Panc1 (cell line): ENCODE measurements around the gene YIPF1. TPM values are rescaled to one million over a fixed set of nuclear protein-coding genes. Genes with fewer than 3 reads are reported as not detected.

Experiments
- total RNA-seq: library from RNA; stranded (reverse); gene quantifications from one replicate; pipeline ENCODE4 v1.2.1, GENCODE V29; 2021; ENCODE audit not compliant: unreplicated experiment

The YIPF1 gene
- total RNA-seq, 1 experiment from 2014 or later, result 21.4 TPM

Other genes starting within 250 kb of the YIPF1 start
- 0.28 TPM for gene GLIS1, start 150.6 kb downstream of the YIPF1 start, total RNA-seq
- gene NDC1, start 51.5 kb downstream of the YIPF1 start, total RNA-seq, result 44.4 TPM
- 0.28 TPM for gene DIO1, start 4.4 kb upstream of the YIPF1 start, total RNA-seq
- gene IFT25, start 55.9 kb upstream of the YIPF1 start, total RNA-seq, result 42.9 TPM
- gene LRRC42, start 56.6 kb upstream of the YIPF1 start, total RNA-seq, result 41.0 TPM
- not detected for gene LDLRAD1, start 128.4 kb upstream of the YIPF1 start, total RNA-seq
- 174 TPM for gene TMEM59, start 163.4 kb upstream of the YIPF1 start, total RNA-seq
- 5.1 TPM for gene TCEANC2, start 163.8 kb upstream of the YIPF1 start, total RNA-seq